ENCODE measurements around the gene MFNG.

The MFNG gene

DNA sequence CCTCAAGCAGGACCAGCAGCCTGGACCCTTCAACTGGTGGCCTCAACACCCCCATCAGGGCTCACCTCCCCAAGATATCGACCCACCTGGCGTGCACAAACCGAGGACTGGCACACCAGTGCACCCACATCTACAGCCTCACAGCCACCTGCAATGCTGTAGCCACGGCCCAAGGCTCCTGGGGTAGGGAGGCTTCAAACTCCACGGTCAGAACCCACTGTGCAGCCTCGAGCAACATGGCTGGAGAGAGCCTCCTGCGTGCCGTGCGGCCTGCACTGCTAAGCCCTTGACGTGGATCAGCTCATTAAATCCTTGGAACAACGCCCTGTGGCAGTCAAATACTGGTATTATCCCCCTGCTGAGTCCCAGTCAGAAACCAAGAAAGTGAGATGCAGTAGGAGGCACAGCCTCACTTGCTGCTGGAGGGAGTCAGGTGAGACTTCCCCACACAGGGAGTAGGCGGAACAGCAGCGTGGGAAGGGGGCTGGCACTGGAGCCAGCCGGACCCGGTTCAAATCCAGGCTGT lies 28.4 kb upstream of the MFNG start:
- in situ Hi-C loops (cut with HindIII; ENCODE audit: low sequenced_read_pairs), result no loop called here

DNA sequence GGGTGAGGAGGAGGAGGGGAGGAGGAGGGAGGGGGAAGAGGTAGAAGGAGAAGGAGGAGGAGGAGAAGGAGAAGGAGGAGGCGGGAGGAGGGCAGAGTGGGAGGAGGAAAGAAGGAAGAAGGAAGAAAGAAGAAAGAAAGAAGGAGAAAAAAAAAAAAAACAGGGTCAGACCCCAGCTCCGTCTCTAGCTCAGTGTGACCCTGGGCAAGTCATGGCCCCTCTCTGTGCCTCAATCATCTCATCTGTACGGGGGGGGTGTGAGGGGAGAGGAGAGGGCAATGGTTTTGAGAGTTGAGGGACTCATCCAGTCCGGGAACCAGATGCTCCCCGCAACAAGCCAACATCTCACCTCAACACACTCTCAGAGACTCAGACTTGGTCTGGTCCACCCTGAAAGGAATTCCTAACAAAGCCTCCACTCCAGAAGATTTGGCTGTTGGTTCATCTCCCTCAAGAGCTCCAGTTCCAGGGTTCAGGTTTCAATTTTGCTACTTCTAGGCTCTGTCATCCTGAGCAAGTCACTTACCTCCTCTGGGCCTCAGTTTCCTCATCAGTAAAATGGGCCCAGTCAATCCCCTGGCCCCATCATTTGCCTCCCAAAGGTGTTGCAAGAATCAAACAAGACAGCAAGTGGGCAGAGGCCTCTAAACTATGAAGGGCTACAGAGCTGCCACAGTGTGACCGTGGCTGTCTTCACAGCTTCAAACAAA lies 25.4 kb upstream of the MFNG start:
- in situ Hi-C loops (cut with HindIII; ENCODE audit: low sequenced_read_pairs), result no loop called here

DNA sequence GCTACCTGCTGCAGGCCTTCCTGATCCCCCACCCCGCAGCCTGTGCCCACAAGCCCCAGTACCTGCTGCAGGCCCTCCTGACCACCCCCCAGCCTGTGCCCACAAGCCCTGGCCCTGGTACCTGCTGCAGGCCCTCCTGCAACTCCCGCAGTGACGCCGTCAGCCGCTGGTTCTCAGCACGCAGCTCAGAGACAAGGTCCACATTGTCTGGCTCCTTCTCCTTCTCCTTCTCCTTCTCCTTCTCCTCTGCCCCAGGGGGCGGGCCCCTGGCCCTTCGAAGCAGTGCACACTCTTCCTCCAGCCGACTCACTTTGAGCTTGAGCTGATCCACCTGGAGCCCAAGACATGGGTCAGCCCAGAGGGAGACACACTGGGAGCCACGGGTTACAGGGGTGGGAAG lies 23.9 kb upstream of the MFNG start:
- in situ Hi-C loops (cut with HindIII; ENCODE audit: low sequenced_read_pairs), result no loop called here

DNA sequence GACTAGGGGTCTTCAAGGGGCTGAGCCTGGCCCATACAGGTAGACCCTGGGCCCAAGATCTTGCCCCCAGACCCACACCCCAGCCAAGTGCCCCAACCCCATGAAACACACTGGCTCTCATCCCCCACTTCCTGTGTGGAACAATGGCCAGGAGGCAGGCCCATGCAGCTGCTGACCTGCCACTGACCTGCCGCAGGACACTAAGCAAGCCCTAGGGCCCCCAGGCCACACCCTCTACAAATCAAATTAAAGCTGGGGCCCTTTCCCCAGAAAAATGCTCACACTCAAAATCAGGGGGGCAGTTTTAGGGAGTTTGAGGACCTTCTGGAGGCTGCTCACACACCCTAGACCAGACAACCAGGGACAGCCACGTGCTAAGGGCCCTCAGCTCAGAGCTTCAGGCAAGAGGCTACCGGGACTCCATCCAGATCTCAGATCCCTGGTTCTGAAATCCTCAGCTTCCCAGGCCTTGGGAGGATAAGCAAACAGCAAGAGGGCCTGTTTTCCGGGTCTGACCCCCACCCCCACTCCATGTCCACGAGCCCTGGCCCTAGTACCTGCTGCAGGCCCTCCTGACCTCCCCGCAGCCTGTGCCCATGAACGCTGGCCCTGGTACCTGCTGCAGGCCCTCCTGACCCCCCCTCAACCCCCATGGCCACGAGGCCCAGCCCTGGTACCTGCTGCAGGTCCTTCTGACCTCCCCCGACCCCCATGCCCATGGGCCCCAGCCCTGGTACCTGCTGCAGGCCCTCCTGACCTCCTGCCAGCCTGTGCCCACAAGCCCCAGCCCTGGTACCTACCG lies 23.1 kb upstream of the MFNG start:
- in situ Hi-C loops (cut with HindIII; ENCODE audit: low sequenced_read_pairs), result no loop called here

DNA sequence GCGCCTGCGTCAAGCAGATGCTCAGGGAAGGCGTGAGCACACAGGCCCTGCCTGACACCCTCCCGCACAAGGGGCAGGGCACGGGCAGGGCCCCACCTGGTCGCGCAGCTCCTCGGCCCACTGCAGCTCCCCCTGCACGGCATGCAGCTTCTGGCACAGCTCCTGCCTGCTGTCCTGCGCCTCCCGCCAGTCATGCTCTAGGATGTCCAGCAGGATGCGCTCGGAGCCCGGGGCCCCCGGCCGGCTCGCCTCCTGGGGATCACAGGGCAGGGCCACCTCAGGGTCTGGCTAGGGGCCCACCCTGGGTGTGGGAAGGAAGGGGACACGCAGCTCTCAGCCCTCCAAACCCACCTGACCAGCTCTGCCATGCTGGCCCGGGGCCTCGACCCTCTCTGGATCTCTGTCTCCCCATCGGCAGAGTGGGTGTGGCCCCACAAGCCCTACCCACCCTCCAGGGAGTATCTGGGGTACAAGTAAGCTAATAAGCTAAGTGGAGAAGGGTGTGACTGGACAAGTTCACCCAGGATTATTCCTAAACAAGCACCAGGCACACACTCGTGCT lies 22.3 kb upstream of the MFNG start:
- in situ Hi-C loops (cut with HindIII; ENCODE audit: low sequenced_read_pairs), result no loop called here

DNA sequence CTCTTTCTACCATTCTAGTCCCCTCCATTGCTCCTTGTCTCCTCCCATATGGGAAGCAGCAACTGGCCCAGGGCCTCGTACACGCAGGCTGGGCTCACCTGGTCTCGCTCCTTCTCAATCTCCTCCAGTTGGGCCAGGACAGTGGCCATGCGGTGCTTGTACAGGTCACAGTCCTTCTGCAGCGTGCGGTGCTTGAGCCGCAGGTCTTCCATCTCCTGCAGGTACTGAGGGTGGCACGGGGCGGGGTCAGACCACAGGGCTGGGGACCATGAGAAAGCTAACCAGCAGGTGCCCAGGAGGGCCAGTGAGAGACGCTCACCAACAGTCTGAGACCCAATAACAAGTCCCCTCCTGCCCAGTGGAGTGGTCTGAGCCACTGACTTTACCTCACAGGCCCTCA lies 21.5 kb upstream of the MFNG start:
- in situ Hi-C loops (cut with HindIII; ENCODE audit: low sequenced_read_pairs), result no loop called here

DNA sequence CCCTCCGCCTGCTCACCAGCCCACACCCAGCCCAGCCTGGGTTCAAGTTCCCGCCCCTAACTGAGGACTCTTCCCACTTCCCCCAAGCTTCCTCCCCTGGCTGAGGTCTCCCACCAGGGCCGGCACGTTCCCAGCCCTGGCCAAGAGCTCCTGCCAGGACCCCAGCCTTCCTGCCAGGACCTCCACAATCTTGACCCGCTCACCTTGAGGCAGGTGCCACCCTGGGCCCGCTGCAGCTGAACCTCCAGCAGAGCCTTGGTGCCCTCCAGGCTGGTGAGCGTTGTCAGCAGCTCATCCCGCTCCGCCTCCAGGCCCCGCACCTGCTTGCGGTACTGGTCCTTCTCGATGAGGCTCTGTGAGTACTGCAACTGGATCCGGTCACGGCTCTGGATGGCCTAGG lies 19.8 kb upstream of the MFNG start:
- in situ Hi-C loops (cut with HindIII; ENCODE audit: low sequenced_read_pairs), result no loop called here

DNA sequence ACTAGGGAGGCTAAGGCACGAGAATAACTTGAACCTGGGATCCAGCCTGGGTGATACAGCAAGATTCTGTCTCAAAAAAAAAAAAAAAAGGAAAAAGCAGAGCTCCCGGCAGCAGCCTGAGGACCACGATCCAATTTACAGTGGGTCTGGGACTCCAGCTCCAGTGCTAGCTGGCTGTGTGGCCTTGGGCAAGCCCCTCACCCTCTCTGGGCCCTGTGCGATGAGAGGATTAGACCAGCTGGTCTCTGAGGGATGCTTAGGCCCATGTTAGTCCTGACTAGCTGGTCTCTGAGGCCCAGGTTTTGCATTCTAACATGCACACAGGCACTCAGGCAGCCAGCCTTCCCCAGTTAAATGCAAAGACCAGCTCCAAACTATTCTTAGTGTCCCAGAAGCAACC lies 19.4 kb upstream of the MFNG start:
- in situ Hi-C loops (cut with HindIII; ENCODE audit: low sequenced_read_pairs), result no loop called here

DNA sequence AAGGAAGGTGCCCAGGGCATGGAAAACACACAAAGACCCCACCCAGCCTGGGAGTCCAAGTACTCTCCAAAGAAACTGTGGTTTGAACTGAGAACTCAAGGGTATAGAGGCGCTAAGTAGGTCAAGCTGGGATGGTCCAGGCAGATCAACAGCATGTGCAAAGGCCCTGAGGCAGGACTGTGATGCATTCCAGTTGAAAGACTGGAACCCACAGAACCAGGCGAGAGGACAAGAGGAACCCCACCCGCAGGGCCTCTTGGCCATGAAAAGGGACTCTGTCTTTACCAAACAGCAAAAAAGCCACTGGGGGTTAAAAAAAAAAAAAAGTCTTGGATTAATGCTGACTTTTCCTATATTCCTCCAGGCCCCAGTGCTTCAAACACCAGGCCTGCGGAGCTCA lies 18.8 kb upstream of the MFNG start:
- in situ Hi-C loops (cut with HindIII; ENCODE audit: low sequenced_read_pairs), result no loop called here

DNA sequence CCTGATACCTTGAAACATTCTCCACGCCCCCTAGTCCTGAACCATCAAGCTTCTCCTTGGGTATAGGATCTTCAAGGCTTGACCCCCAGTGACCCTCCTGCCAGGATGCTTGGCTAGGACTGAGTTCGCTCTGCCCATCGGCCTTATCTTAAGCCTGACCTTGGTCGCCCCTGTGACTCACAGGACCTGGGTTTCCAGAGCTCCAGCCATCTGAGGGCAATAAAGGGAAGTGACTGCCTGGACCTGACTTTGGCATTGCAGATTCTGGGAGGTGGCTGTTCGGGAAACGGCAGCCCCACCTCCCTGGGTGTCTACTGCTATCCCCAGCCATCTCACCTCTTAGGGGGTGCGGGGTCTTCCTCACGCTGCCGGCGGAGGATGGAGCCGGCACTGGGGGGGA lies 17.7 kb upstream of the MFNG start:
- in situ Hi-C loops (cut with HindIII; ENCODE audit: low sequenced_read_pairs), result no loop called here

DNA sequence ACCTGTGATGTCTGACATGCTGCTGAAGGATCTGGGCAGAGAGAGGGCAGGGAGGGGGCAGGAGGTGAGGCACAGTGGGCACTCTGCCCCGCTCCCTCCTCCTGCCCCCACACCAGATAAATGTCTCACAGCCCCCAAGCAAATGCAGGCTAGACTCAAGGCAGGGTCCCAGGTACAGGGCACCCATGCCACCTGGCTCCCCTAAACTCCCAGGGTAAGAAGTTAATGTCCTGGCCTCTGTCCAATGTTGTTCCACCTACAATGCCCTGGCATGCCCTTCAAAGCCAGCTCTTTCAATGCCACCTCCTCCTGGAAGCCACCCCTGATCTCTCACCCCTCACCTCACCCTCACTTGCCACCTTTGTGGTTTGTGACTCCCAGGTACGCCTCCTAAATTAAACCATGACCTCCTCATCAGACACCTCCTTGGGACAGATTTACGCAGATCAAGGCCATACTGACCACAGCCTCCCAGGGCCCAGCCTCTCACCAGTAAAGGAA lies 17.0 kb upstream of the MFNG start:
- in situ Hi-C loops (cut with HindIII; ENCODE audit: low sequenced_read_pairs), result no loop called here

DNA sequence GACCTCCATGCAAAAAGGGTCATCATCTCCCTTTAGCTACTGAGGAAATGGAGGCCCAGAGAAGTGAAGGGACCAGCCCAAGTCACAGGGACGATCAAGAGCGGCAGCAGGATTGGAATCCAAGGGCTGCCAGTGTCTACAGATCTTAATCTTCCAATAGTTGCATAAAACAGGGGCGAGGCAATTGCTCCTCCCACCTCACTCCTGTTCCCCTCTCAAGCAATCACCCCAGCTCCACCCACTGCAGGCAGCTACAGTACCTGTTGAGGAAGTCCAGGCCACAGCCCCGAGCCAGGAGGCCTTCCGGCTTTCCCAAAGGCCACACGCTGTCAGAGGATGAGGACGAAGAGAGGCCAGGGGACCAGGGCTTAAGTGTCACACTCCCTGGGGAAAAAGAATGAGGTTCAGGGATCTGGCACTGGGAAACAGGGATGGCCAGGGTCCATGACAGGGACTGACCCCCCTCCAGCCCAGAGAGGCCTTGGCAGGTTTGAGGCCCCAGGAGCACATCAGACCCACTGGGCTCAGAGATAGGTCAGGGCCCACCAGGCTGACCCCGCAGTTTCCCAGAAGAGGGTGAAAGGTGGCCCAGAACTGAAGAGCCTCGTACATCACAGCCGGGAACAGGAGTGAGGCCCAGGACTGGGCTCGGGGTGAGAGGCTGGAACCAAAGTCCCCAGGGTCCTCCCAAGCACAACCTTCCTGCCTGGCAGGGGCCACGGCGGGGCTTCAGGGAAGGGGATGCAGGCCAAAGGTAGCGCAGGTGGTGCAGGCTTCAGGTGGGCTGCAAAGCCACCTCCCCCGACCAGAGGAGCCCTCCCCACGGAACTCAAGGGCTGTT lies 16.4 kb upstream of the MFNG start:
- in situ Hi-C loops (cut with HindIII; ENCODE audit: low sequenced_read_pairs), result no loop called here

DNA sequence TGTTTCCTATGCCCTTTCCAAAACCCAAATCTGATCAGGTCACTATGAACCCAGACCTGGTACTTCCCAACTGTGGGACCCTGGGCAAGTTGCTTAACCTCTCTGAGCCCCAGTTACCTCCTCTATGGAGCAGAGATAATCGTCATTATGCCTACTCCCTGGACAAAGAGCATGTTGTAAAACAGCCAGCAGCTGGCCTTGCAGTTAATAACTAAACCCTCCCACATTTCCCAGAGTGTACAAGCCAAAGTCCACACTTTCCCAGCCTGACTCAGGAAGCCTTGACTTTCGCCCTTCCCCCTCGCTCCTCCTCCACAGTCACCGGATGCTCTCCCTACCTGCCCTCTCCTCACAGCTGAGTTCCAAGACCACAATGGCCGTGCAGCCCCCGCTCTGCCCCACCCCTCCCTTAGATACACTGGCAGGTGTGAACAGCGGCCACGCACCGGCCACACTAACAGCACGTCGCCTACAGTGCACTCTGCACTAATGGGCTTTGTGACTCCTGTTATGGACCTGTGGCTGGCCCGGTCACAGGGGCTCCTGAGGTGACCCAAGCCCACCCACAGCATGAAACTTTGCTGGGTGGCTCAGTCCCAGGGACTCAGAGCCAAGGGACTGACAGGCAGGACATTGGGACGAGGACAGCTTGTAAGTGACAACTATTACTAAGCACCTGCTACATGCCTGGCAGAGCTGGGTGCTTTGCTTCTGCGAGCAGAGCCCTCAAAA lies 15.6 kb upstream of the MFNG start:
- in situ Hi-C loops (cut with HindIII; ENCODE audit: low sequenced_read_pairs), result no loop called here

DNA sequence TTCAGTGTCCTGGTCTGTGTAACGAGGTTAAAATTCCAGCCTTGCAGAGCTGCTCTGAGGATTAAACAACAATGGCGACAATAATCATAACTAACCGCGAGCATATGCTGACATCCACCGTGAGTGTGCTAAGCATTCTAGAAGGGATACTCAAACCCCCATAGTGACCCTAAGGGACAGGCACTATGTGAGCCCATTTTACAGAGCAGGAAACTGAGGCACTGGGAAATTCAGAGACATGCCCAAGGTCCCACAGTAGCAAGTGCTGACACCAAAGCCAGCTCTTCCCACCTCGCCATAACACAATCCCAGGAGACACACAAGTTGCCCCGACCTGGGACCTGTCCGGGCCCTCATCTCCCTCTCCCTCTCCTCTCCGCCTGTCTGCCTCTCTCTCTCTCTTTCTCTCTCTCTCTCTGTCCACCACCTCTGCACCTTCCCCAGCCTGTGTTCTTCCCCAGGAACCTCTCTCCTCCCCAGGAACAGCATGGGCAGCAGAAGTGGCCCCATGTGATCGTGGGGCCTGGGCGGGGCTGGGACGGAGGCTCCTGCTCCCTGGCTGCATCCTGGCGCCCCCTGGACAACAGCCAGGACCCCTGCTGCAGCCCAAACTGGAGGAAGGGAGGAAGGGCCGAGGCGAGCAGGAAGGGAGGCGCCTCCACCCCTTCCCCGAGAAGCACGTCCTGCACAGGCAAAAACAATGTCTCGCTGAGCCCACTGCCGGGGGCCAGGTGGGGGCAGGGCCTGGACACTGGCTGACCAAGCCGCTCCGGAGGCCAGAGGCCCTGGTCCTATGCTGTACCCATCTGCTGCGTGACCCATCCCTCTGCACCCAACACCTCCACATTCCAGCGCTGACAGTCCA lies 14.8 kb upstream of the MFNG start:
- in situ Hi-C loops (cut with HindIII; ENCODE audit: low sequenced_read_pairs), result no loop called here

DNA sequence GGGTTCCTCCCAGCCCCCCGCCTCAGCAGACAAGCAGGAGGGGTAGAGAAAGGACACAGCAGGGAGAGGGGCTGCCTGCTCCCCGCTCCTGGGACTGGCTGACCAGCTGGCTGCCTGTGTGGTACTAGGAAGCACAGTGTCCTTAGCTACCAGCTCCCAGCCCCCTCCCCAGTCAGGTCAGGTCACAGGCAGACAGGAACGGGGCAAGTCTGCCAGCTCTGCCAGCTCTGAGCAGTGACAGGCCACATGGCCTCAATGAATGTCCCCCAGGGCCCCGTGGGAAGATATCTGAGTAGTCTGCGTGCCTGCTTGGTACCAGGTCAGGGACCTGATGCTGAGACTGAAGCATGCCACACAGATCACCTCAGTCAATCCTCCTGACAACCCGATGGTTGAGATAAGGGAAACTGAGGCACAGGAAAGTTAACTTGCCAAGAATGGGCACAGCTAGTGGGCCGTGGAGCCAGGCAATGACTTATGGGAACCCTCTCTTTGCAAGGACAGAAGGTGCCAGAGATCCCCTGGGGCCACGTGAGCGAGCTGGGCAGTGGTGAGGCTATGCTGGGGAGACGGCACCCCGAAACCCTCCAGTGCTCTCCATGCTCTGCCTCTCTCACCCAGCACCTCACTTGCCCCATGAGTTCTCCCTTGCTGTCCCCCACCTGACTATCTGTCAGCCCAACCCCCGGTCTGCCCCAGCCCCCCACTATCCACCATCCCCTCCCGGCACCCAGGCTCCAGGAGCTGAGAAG lies 13.8 kb upstream of the MFNG start:
- in situ Hi-C loops (cut with HindIII; ENCODE audit: low sequenced_read_pairs), result no loop called here

DNA sequence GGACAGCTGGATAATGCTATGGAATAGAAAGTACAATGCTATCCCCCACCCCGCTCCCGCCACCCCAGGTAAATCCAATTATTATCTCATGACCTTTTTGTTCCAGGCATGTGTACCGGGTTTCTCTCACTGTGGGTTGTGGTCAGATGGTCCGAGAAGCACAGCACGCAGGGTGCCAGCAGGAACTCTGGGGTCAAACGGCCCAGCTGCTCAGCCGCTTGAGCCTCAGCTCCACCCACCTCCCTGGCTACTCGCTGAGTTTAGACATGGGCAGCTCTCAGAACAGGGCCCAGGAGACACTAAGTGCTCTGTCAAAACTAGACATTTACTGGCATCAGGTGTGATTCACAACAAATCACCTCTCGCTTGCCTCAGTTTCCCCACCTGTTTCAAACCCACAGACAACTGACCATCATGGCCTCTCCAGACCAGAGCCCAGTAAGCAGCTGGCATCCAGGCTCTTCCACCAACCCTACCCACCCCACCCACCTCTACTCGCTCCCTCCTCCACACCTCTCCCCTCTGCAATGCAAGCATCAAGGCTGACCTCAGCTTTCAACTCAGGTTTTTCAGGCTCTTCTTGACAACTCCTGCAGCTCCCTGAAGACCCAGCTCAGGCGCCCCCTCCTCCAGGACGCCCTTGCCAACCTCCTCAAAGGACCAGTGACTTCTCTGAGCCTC lies 13.0 kb upstream of the MFNG start:
- in situ Hi-C loops (cut with HindIII; ENCODE audit: low sequenced_read_pairs), result no loop called here

DNA sequence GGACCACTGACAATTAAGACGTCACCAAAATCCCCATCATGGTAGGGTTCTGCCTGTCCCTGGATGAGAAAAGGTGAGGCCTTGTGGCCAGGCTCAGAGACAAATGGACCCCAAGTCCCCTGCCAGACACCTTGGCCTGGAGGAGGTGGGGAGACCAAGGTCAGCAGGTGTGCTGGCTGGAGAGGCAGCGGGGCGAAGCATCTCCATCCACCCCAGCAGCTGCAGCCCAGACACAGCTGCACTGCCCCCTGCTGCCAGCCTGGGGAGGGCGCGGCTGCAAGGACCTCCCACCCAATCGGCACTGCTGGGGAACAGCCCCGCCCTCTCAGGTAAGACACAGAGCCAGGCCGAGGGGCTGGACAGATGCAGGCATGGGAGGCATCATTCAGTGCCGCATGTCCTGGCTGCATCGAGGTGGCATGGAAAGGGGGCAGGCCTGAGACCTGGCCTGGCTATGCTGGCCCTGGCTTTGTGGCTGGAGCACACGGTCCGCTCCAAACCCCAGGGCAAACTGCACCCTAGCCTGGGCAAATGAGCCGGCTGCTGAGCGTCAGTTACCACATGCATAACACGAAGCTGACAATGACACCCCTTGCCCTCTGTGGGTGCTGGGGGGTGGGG lies 12.2 kb upstream of the MFNG start:
- in situ Hi-C loops (cut with HindIII; ENCODE audit: low sequenced_read_pairs), result no loop called here

Data from DLD1 (cell line).